Measurements from ENCODE around the gene ARHGDIB.

Gene ARHGDIB

DNA sequence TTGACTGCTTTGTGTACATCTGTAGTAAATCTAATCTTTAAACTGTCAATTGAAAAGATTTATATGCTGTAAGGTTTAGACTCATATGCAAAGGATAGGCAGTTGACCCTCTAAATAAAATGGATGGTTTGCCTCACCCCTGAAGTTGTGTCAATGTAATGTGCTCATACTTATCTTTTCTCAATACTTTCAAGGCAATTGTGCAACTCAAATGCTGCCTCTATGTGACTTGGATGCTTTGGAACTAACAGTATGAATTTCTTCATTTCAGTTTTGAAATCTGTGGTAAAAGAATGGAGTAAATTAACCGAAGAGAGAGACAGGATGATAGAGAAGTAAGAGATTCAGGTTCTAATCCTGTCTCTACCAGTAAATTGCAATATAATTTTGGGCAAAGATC, 21.2 kb upstream of the ARHGDIB start:
- no peak for FAIRE-seq

GRCh38 chr12:14981049-14981448, 19.6 kb upstream of the ARHGDIB start:
- FAIRE-seq, result no peak

GRCh38 chr12:14979468-14979867, 18.1 kb upstream of the ARHGDIB start:
- no peak for FAIRE-seq

GRCh38 chr12:14976658-14977057, 15.3 kb upstream of the ARHGDIB start:
- no peak for FAIRE-seq

DNA sequence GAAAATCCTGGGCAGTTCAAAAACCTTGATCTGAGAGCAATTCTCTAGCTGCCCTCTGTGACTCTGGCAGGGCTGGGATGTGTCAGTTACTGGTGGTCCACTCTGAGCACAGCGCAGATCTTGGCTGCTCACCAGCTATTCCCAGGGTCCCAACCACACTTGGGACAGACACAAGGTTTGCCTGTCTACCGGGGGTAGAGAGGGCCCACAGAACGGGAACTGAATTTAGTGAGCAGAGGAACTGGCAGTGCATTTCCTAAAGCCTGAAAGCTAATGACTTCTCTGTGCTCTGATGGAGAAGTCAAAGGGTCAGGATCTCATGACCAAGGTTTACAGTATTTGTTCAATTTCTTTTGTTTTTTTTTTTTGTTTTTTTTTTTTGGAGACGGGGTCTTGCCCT, 14.1 kb upstream of the ARHGDIB start:
- no peak for FAIRE-seq

- no peak for FAIRE-seq
These were observed 13.2 kb upstream of the ARHGDIB start for GRCh38 chr12:14974633-14975032.

DNA sequence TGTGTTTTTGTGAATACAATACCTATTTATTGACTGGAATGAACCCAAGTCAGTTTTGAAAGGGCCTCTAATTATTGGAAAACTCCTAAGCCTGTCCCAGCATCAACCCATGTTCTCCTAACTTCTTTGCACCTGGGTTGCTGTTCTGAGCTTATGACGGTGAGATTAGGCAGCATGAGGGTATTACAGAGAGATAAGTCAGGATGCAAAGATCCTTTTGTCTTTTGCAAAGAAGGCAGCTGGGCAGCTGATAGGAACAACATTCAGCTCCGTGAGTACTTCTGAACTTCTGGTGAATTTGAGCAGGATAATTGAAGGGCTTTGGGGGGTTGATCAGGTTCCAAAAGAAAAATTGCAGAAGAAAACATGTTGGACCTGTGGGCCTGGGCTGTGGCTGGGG, 11.4 kb upstream of the ARHGDIB start, which contains the start of gene PDE6H:
PDE6H (plus strand) TSS at position 227 of the 400 bp plus-strand sequence. CDS start 4,971 bp downstream, outside the sequence.
- FAIRE-seq, result no peak

DNA sequence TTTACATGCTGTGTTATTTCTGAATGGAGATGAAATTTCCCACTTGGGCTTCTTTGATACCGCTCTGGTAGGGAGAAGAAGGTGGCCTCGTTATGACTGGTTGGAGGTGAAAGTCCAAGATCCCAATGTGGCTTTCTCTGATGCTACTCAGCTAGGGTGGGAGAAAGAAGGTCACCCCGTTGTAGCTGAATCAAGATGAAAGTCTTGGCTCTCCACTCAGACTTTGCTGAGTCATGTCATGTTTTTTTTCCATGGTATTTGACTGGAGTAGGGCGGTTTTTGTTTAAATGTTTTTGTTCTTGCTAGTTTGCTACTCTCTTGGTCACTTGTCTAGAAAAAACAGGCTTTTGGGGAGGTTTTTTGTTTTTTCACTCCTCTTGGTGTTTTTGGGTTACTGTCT, 9.1 kb upstream of the ARHGDIB start:
- FAIRE-seq, result no peak

DNA sequence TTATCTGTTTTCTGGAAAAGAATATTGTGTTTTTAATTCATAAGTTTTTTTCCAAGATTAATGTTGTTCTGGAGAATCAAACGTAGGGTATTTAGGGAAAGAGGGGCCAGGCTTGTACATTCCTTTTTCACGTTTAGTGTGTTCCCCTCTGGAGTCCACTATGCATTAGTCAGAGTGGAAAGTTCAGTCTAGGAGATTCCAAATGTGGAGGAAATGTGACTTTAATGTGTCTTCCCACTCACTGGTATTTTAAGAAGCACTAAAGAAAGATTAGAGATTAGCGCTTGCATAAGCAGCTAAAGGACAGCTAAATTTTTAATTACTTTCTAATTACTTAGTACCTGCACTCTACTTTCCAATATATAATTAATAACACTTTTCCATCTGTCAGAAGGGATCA, 7.1 kb upstream of the ARHGDIB start:
- no peak for FAIRE-seq

DNA sequence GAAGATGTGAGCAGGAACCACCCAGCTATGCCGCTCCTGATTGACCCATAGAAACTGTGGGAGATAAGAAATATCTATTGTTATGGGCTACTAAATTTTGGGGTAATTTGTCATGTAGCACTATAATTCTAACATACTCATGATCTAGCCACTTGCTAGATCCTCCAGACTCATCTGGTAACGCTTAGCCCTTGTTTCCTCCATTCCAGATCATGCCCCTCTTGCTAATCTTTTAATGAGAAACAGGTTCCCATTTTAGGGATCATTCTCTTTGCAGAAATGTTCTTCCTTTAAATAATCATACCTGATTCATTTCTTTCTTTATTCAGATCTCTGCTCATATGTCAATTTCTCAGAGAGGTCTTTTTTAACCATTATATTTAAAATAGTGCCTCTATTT, 3.8 kb upstream of the ARHGDIB start:
- FAIRE-seq, result no peak

- FAIRE-seq, result no peak
These were observed 3.0 kb upstream of the ARHGDIB start for GRCh38 chr12:14964406-14964805.

DNA sequence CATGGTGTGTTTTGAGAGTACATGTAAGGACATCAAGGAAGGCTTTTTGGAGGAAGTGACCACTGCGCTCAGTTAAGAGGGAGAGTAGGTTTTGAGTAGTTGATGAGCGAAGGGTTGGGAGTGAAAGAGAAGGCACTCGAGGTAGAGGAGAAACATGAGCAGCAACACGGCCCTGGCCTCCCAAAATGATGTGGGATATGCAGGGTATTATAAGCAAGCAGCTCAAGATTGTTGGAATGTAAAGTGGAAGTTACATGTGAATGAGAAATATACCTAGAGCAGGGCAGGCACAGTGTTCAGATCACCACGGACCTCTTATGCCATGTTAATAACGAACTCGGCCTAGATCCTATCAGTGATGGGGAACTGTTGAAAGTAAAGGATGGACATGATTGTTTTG, 2.1 kb upstream of the ARHGDIB start:
- FAIRE-seq, result no peak

GRCh38 chr12:14962797-14963196, 1.4 kb upstream of the ARHGDIB start:
- no peak for FAIRE-seq

- FAIRE-seq, result no peak
These were observed 745 bp upstream of the ARHGDIB start for GRCh38 chr12:14962153-14962539.

DNA sequence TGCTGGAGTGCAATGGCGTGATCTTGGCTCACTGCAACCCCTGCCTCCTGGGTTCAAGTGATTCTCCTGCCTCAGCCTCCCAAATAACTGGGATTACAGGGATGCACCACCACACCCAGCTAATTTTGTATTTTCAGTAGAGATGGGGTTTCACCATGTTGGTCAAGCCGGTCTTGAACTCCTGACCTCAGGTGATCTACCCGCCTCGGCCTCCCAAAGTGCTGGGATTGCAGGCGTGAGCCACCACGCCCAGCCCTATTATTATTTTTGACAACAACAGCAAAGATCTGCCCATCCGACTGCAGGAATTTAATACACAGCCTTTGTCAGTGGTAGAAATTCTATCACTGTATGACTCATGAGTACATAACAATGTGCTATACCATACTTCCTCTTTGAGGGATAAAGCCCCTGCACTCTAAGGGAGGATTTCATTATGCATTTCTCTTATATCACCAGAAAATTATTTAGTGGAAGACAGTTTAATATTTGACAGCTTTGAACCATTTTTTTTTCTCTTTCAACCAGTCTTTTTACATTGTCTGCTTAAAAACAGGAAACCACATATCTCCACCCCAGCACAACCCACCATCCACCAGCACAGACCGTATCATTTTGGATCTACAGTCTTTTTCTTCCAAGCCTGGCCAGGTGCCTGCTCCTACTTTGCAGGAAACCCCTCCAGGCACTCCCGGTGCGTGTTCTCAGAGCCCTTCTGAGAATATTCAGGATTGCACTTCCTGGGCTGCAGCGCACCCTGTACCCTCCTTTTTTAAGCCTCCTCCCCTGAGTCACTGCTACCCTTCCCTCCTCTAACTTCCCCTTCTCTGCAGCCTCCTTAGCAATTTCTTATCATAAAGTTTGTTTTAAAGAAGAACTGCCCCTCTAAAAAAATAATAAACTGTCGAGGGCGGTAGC, 594 bp downstream of the ARHGDIB start:
- FAIRE-seq, result no peak

GRCh38 chr12:14959916-14960496, 1.4 kb downstream of the ARHGDIB start:
- FAIRE-seq, result no peak

- FAIRE-seq, result no peak
These were observed 1.9 kb downstream of the ARHGDIB start for GRCh38 chr12:14959463-14959862.

- FAIRE-seq, result no peak
These were observed 2.3 kb downstream of the ARHGDIB start for GRCh38 chr12:14959126-14959440.

- FAIRE-seq, result no peak
These were observed 2.9 kb downstream of the ARHGDIB start for GRCh38 chr12:14958361-14959125.

GRCh38 chr12:14957551-14958168, 3.7 kb downstream of the ARHGDIB start:
- no peak for FAIRE-seq

DNA sequence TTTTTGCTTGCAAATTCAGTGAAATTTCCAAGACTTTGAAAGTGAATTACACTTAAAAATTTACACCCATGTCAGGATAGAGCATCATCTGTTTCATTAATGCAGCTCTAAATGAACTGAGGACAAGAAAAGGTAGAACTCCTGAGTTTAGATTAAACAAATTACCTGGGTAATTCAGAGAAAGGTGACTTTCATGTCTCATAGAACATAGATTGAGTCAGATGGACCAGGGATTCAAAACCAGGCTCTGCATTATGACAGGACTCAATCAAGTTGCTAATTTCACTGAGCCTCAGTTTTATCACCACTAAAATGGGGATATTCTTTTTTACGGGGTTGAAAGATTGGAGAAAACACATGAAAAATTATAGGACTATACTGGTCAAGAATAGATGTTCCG, 4.5 kb downstream of the ARHGDIB start:
- no peak for FAIRE-seq

DNA sequence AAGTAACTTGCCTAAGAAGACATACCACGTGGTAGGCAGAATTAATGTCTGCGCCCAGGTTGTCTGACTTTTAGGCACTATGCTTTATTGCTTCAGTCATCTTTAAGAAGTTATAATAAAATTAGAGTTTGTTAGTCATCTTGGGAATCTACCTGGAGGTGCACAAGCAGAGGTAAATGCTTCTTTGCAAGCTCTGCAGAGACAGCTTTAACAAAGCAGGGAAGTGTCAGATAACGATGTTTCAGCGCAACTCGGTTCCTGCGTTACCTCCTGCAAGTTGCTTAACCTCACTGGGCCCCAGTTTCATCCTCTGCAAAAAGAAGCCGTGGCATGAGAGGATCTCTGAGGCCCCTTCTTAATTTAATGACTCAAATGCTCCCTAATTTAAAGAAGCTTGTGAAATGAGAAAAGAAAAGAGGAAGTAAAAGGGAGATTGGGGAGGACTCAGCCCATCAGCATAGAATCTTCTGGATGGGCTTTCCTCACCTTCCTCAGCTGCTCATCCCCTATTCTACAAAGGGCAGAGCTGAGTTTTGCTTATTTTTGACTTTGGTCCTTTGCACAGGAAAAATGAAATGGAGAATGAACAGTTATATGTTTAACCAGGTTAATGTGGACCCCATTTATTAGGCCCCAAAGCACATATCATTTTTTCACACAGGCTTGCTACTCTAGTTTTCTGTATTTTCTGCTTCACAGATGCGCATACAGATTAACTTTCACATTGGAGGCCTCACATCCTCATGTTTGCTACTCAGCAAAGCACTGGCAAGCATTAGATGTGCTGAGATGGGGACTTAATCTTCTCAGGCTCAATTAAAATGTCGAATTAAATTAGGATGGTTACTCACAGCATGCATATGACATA, 5.1 kb downstream of the ARHGDIB start:
- no peak for FAIRE-seq
